Stimulated activated naive CD8-positive, alpha-beta T cell treated with anti-CD3 and anti-CD28 coated beads, Interleukin-15, Interleukin-2, amounts not matched to agents 100 U/mL and 50 U/mL, for 24 hours (primary cell): ENCODE measurements around the gene GRIA4.
A peak's percentile ranks its signal among the peaks of the same experiment; 100 is the strongest.
"Not testable (repeated sequence)": the region's sequence is repeated elsewhere in the genome, so short reads cannot be mapped to it uniquely, and the experiment has no call there.

Experiments
- ATAC-seq: fragments of 150-1000 bp; cut with Tn5 transposase; one replicate; pipeline ENCODE4 v1.10.0; 2021
- DNase-seq: peaks from one replicate; pipeline ENCODE4 v3.0.0; 2021

Gene GRIA4

DNA sequence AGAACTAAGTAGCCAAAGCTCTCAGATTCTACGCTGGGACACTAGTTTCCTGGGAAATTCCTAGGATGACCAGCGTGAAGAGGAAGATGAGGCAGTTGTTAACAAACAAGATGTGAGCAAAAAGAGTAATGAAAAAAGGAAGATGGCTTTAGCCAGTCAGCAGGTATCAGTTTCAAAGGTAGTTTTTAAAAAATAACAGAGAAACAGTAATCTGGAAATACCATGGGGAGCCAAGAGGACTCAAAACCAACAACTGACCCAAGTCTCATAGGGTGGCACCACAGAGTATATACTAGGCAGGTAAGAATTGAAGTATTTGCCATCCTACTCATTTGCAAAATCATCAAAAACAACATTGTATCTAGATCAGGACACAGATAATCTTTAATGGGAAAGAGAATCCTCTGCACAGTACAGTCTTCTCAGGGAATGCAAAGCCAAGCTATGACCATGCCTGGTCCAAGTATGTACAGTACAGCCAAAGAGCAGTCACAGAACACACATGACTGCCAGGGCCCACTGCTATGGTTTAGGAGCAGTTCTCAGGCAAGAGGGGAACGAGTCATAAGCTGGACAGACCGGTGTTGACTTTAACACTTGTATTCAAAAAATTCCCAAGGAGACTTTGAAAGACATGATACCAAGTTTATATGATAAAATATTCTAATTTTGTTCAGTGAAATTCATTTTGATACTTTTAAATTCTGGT lies 391.6 kb downstream of the GRIA4 start:
- no peak for DNase-seq
- no peak for ATAC-seq

DNA sequence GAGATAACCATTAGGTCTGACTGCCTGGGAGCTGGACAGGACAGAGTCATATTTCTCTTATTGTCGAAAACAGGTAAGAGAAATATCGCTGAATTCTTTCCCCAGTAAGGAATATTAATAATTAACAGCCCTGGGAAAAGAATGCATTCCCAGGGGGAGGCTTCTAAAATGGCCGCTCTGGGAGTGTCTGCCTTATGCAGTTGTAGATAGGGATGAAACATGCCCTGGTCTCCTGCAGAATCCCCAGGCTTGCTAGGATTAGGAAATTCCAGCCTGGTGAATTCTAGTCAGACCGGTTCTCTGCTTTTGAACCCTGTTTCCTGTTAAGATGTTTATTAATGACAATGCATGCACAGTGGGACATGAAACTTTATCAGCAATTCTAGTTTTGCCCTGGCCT lies 393.2 kb downstream of the GRIA4 start:
- not testable (repeated sequence) for ATAC-seq, DNase-seq

DNA sequence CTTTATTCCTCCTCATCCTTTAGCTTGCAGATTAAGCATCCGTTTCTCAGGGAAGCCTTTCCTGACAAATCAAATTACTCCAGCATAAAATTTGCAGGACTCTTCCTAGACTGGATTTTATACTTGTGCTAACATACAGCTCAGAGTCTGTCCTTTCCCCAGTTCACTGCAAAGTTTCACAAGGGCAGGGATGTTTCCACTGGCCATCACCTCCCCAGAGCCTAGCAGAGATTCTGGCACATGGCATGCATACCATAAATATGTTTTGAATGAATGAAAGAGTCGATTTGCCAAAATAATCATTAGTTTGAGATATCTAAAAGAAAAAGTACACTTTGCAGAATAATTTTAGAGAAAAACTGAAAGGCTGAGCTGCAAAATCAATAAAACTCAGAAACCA lies 401.6 kb downstream of the GRIA4 start:
- DNase-seq (no peak), ATAC-seq (no peak)

DNA sequence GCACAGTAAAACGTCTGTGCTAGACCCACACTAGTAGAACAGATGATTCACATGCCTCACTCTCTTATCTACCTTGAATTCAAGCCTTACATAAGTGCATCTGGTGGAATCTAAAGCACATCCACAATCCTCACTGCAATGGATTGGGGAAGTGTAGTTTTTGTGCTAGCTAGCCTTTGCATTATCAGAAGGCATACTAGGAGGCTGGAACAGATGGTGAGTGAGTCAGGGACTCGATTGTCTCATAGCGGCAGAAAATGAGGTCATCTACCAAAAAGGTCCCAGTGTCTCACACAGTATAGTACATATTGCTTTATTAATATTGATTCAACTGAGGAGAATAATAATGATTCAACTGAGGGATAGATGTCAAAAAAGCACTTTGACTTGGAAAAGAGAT lies 402.9 kb downstream of the GRIA4 start:
- ATAC-seq (no peak), DNase-seq (no peak)

DNA sequence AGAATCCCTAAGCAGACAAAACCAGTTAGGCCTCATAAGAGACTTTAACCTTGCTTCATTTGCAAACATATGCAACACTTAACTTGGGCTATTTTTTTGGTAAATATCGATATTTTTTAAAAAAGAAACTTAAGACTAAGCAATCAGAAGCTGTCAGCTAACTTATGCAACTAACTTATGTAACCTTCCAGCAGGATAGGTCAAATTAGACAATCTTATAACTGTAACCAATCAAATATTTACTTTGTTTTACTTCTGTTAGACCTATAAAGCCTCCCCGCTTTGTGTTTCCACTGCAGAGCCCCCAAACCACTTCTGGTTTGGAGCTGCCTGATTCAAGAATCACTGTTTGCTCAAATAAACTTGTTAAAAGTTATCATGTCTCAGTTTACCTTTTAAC lies 404.2 kb downstream of the GRIA4 start:
- DNase-seq (no peak), ATAC-seq (no peak)

DNA sequence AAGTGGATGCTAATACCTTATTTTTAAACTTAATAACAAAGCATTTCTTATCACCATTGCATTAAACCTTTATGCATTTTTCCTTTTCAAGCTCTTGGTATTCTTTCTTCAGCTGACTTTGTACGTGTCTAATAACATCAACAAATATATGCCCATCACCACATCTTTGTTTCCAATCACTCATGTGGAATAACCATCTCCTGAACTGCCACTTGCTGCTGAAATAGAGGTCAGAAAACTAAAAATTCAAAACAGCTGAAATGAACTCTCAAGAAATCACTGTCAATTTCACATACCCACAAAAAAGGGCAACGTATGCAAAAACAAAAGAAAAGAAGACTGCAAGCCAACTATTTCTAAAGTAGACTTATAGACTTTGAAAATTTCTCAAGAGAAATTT lies 404.7 kb downstream of the GRIA4 start:
- ATAC-seq: no peak
- no peak for DNase-seq

DNA sequence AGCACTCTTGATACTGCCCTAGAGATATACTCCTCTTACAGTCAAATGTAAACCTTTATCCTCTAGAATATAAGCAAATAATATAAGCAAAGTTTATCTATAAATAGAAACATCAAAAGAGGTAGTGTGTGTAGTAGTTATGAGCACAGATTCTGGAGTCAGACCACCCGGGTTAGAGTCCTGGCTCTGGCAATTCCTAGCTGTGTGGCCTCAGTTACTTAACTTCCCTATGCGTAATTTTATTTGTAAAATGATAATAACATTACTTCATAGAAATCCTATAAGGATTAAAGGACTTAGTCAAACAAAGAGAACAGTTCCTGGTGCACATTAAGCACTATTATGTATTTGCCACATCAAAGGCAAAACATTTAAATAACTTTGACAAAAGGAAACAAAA lies 405.2 kb downstream of the GRIA4 start:
- ATAC-seq: no peak
- DNase-seq: no peak

DNA sequence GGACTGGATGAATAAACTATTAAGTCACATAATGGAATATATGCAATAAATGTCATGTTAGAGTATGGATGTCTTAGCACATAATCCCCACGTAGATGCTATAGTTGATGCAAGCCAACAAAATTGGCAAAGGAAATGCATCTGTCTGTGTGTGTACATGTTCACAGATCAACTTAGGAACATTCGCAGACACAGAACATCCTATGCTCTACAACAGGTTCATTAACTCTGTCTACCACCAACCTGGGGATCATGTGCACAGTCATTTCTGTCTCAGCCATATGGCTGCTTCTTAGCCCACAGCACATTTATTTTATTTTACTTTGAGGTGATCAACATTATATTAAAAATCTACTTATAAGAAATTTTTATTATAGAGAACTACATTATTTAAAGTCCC lies 407.2 kb downstream of the GRIA4 start:
- ATAC-seq: no peak

DNA sequence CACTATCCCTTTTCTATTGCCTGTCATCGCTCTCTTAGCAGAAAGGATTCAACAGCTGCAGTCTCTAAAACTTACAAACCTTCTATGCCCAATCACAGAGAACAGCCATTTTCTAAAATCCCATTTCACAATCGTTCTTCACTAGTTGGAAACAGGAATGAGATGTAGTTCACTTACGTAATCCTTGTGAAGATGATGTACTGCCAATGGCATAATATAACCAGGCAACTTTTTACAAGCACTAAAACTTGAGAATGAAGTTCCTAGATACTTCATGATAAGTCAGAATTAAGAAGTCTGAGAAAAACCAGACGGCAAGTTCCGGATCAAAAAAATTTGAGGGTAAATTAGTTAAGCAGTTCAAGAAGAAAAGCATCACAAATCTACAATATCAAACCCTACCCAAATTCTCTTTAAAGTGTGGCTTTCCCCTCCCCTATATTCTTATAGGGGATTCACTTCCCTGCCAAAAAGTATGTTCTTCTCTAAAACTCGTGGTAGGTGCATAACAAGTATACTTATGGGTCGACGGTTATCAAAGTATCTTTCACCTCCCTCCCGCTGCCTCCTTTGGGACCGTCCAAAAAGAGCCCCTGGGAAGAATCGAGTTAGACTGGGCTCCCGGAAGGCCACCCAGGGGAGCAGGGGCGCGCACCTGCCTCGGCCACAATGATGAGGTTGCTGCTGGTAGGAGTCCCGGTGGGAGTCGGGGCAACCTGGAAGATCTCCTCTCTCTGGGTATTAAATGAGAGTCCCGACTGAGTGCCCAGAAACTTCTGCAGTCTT lies 411.5 kb downstream of the GRIA4 start:
- no peak for DNase-seq

More for the DNA sequence above, 407.2 kb downstream of the GRIA4 start:
- DNase-seq: no peak

DNA sequence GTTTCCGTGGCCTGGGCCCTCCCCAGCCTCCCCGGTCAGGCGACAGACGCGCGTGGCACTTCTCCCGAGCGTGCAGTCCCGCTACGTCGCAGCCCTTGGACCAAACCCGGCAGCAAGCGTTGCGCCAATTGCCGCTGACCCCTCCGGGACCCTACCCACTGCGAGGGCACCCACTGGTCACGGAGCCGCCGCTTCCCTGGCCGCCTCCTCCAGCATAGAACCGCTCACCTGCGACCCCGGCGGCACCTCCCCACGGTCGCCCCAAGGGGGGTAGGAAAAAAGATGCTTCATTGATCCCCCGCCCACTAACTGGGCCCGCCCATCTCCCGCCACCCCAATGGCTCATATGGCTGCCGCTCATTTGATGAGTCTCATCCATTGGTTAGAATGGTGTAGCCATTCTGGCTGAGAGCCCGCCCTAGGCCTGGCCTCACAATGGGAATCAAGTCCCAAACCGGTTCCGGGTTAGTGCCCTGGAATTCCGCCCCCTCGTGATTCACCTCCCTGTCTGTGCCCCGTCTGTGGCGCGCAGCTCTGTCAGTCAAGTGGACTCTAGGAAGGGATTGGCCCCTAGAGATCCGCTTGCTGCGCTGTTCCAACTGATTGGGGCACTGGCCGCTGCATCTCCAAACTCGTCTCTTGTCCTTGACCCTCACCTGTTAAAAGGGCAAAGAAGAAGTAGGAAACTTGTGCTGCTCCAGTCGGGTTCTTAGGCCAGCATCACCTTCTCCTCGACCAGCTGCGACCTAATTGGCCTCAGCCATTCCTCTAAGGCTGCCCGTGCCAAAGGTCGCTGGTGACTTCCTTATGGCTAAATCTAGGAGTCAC lies 412.3 kb downstream of the GRIA4 start, which contains the start of gene MSANTD4:
TSS of gene MSANTD4 (minus strand) at position 274 of the 828 bp plus-strand sequence. CDS start 11,323 bp downstream, outside the sequence.
- peak; percentile 94 for DNase-seq
- peak; percentile 99 for ATAC-seq

More for the DNA sequence above, 411.5 kb downstream of the GRIA4 start:
- peak; percentile 0 for ATAC-seq

DNA sequence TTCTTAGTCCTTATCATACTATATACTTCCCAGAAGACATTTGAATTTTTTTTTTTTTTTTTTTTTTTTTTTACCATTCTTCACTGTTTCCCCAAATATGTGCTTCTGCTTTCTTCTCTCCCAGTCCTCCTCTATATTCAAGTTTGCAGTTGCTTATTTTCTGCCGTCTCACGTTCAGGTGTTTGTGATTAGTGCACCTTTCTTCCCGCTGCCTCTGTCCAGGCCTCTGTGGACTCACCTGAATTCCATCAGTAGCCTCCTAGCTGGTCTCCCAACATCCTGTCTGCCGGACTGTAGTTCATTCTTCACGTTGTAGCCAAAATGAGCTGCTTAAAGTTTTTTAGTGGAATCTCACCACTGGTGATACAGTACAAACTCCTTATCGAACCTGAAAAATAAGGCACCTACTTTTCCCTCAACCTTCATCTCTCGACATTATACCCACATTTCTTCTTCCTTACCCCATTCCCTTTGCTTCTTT lies 413.0 kb downstream of the GRIA4 start:
- no peak for ATAC-seq
- DNase-seq: no peak

DNA sequence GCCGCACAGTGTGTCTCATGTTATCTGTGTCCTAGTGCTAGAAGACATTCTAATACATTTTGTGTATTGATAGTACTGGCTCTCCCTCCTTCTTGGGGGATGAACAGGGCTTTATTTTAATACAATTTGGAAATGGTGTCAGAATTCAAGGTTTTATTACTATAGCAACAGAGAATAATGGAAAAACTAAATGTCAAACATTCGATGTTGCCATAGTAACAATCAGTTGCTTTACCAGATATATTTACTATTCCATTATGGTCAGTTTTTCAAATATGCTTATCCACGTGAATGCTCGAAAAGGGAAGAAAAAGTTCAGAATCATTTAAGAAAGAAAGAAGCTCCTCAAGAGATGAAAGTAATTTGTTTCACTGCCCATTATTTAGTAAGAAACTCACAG lies 420.7 kb downstream of the GRIA4 start:
- ATAC-seq (no peak), DNase-seq (no peak)

DNA sequence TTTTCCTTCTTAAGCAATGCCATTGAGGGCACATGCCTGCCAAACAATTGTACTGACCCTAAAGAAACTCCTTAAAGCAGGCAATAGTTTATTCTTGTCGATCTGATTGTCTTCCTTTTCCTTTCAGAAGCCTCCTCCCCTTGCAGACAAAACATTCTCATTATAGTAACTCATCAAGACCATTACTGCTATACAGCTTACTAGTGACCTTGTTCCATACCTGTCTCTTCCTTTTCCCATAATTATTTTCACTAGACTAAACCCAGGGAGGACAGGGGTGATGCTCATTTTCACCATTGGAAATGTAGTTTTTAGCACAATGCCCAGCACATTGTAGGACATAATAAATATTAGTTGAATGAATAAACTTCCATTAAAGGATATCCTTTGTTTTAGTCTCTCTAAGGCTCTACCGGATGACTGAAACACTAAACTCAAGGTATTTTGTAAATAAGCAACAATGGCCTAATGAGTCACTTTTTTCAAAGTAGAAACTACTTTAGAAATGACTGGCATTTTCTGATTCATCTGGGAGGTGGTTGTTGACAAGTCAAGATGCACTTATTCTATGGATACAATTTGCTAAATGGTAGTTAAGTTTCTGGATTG lies 421.4 kb downstream of the GRIA4 start:
- no peak for DNase-seq
- ATAC-seq: no peak
